Endothelial cell of umbilical vein (primary cell): ENCODE measurements around the gene TBC1D8B. TPM values are rescaled to one million over a fixed set of nuclear protein-coding genes. Genes with fewer than 3 reads are reported as not detected.
A peak's percentile ranks its signal among the peaks of the same experiment; 100 is the strongest.

ENCODE experiments used
- BruUV-seq: library from RNA; stranded (reverse); fragments of 400-500 nt; replicated peaks from 2 replicates; lab custom pipeline; 2021; lab: Mats Ljungman, UMichigan
- CTCF ChIA-PET: fragments of 300-600, 350-600 bp; sonication (Branson Sonifier 250); formaldehyde crosslinking; loops from one replicate; lab custom pipeline; 2021; ENCODE audit warnings: antibody characterized with exemption, inconsistent platforms; lab: Charles Lee
- POLR2A ChIA-PET: fragments of 300-600, 350-600 bp; sonication (Branson Sonifier 250); formaldehyde crosslinking; loops from one replicate; lab custom pipeline; 2021; ENCODE audit warnings: antibody characterized with exemption, inconsistent platforms; lab: Charles Lee
- DNase-seq: peaks from one replicate; pipeline ENCODE4 v3.0.0-alpha.2; 2011; ENCODE audit warnings: low read depth, low spot score
- FAIRE-seq: peaks from 2 replicates; lab custom pipeline; 2011; peaks lifted over from hg19 to GRCh38; lab: Jason Lieb, UNC
- H2AFZ ChIP-seq: 2 replicates; pipeline ENCODE4 v1.6.0; 2012; ENCODE audit warnings: low read depth, low read length, control low read depth, inconsistent platforms
- H3K27ac ChIP-seq: 2 replicates; pipeline ENCODE4 v1.5.1; 2011; ENCODE audit warnings: low read depth, mild to moderate bottlenecking, control low read depth, low read length, moderate library complexity; ENCODE audit not compliant: insufficient read depth
- H3K27me3 ChIP-seq, 2 experiments: 2 replicates each; pipeline versions ENCODE4 v1.6.0 to v1.6.1; 2011; ENCODE audit warnings: low read length in 2 of 2, mixed read lengths in 1 of 2; ENCODE audit not compliant: control insufficient read depth in 2 of 2, insufficient read depth in 2 of 2
- H3K36me3 ChIP-seq, 2 experiments: 2 replicates in 1 of 2; 3 replicates in 1 of 2; pipeline ENCODE4 v1.5.1; 2011; ENCODE audit warnings: low read length in 2 of 2, mild to moderate bottlenecking in 1 of 2, moderate library complexity in 1 of 2; ENCODE audit not compliant: control insufficient read depth in 2 of 2, insufficient read depth in 2 of 2; ENCODE audit errors: extremely low read depth in 1 of 2
- H3K4me1 ChIP-seq: 3 replicates; pipeline ENCODE4 v1.5.1; 2011; ENCODE audit warnings: mild to moderate bottlenecking, low read length; ENCODE audit not compliant: control insufficient read depth, insufficient read depth; ENCODE audit errors: extremely low read depth
- H3K4me2 ChIP-seq: 2 replicates; pipeline ENCODE4 v1.6.1; 2011; ENCODE audit warnings: low read length, control low read depth, mixed read lengths; ENCODE audit not compliant: insufficient read depth
- H3K4me3 ChIP-seq, 3 experiments: fragments of 200-600 bp in 1 of 3; sonication (generic), shearing (Covaris generic) in 1 of 3; replicated peaks in 1 of 3; 2 replicates each; pipeline ENCODE4 v1.5.1; 2011 to 2016; ENCODE audit warnings: control low read depth in 3 of 3, low read length in 3 of 3, mild to moderate bottlenecking in 2 of 3, inconsistent platforms in 1 of 3, low read depth in 1 of 3, moderate library complexity in 1 of 3; ENCODE audit not compliant: insufficient read depth in 1 of 3
- H3K79me2 ChIP-seq: 2 replicates; pipeline ENCODE4 v1.6.0; 2012; ENCODE audit warnings: low read length, inconsistent platforms; ENCODE audit not compliant: control insufficient read depth, insufficient read depth
- H3K9ac ChIP-seq: replicated peaks from 2 replicates; pipeline ENCODE3; 2011; ENCODE audit warnings: low read length, control low read depth; ENCODE audit not compliant: insufficient read depth; ENCODE audit errors: extremely low read depth
- H3K9me1 ChIP-seq: replicated peaks from 3 replicates; pipeline ENCODE4 v1.6.0; 2011; ENCODE audit warnings: mild to moderate bottlenecking, low read length; ENCODE audit not compliant: control insufficient read depth, insufficient read depth; ENCODE audit errors: extremely low read depth
- H3K9me3 ChIP-seq: replicated peaks from 2 replicates; pipeline ENCODE4 v1.5.1; 2012; ENCODE audit warnings: low read length, inconsistent platforms; ENCODE audit not compliant: control insufficient read depth, insufficient read depth
- H4K20me1 ChIP-seq: replicated peaks from 2 replicates; pipeline ENCODE3; 2011; ENCODE audit warnings: mild to moderate bottlenecking, low read length; ENCODE audit not compliant: control insufficient read depth, insufficient read depth; ENCODE audit errors: extremely low read depth
- CTCF ChIP-seq, 2 donors: IDR thresholded peaks; 1 replicate in 1 of 2; 2 replicates in 1 of 2; pipeline ENCODE4 v1.5.1; 2011; ENCODE audit warnings: low read length in 2 of 2, mild to moderate bottlenecking in 2 of 2, moderate library complexity in 2 of 2, control low read depth in 1 of 2, inconsistent platforms in 1 of 2, low read depth in 1 of 2; ENCODE audit not compliant: insufficient read depth in 1 of 2; ENCODE audit errors: extremely low read depth in 1 of 2
- EZH2 ChIP-seq: IDR thresholded peaks from 2 replicates; pipeline ENCODE4 v1.6.1; 2012; ENCODE audit warnings: borderline replicate concordance, low read depth, mild to moderate bottlenecking, moderate library complexity, low read length, inconsistent platforms; ENCODE audit not compliant: severe bottlenecking
- FOS ChIP-seq: IDR thresholded peaks from 2 replicates; pipeline ENCODE4 v1.6.1; 2011; ENCODE audit warnings: mild to moderate bottlenecking, low read length, moderate library complexity, borderline replicate concordance; ENCODE audit not compliant: insufficient read depth
- GATA2 ChIP-seq: IDR thresholded peaks from 2 replicates; pipeline ENCODE4 v1.7.0; 2011; ENCODE audit warnings: low read depth, mild to moderate bottlenecking, moderate library complexity, mixed read lengths, low read length; ENCODE audit not compliant: insufficient read length, insufficient read depth
- JUN ChIP-seq: IDR thresholded peaks from 2 replicates; pipeline ENCODE4 v1.6.1; 2011; ENCODE audit warnings: borderline replicate concordance, low read depth; ENCODE audit not compliant: insufficient read length, insufficient read depth
- MAX ChIP-seq: IDR thresholded peaks from 2 replicates; pipeline ENCODE4 v1.6.1; 2011; ENCODE audit not compliant: insufficient read depth, insufficient read length
- MYC ChIP-seq: IDR thresholded peaks from one replicate; pipeline ENCODE4 v1.6.1; 2011; ENCODE audit warnings: mild to moderate bottlenecking, low read depth, low read length
- POLR2A ChIP-seq: IDR thresholded peaks from 2 replicates; pipeline ENCODE4 v1.6.1; 2012; ENCODE audit warnings: low read depth, mild to moderate bottlenecking, control low read depth, low read length
- POLR2AphosphoS5 ChIP-seq: IDR thresholded peaks from 2 replicates; pipeline ENCODE4 v1.6.1; 2012; ENCODE audit warnings: low read depth, mild to moderate bottlenecking, control low read depth, low read length, moderate library complexity; ENCODE audit not compliant: insufficient read depth
- dilution Hi-C: fragments of 300-500 bp; cut with MboI; formaldehyde crosslinking; loops from one replicate; pipeline ENCODE4 v1.15.0; 2019; ENCODE audit warnings: low sequenced_read_pairs; ENCODE audit not compliant: extremely low pct_ligation_motif_present
- intact Hi-C: fragments of 100-400 bp; cut with micrococcal nuclease; formaldehyde crosslinking; loops from one replicate; pipeline ENCODE4 v1.10.0; 2022
- polyA plus RNA-seq, 4 experiments: library from polyadenylated mRNA; depleted of rRNA in 3 of 4; stranded (reverse) in 3 of 4; unstranded in 1 of 4; fragments of >200 nt; gene quantifications; 2 replicates each; pipeline versions ENCODE4 v1.2.1 to v1.2.3, GENCODE V29; 2011 to 2012; ENCODE audit warnings: missing spikeins in 1 of 4
- total RNA-seq: library from RNA; stranded (reverse); gene quantifications from 2 replicates; pipeline ENCODE4 v1.2.3, GENCODE V29; 2021

TBC1D8B gene
- total and polyA plus RNA-seq, 2 donors (not counting 3 experiments of a cell fraction or from before 2014, with no cell fraction given), result 1.4 to 3.9 TPM

DNA sequence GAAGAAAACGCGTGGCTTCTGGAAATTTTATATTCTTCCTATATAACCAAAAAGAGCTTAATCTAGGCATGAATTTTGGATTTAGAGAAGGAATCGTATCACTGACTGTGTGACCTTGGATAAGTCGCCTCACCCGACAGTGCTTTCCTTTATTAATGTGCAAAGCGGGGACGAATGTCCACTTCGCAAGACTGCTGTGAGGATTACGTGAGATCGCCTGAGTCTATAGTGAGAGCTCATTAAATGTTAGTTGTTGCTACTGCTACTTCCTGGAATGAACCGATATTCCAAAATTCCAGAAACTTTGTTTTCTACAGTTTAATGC is 448 bp upstream of the TBC1D8B start:
- POLR2A ChIA-PET, result no interaction called here
- no peaks in the 10 kb centered on the region for H4K20me1 ChIP-seq
- no peaks in the 10 kb centered on the region for H3K36me3 ChIP-seq
- H3K79me2 ChIP-seq, result no peaks in the 10 kb centered on the region
- CTCF ChIA-PET, result interaction anchor here (0.8 kb wide), 1 partner anchor 11 kb away, joined by 3 read pairs; no protein-coding TSS in a partner anchor
- H3K9me1 ChIP-seq, result no peaks in the 10 kb centered on the region
- no TSS peak for BruUV-seq
- no peak for TF ChIP-seq POLR2A
- TF ChIP-seq EZH2, result no peak
- TF ChIP-seq FOS, result no peak
- TF ChIP-seq POLR2AphosphoS5, result no peak
- TF ChIP-seq MAX, result no peak
- no peak for TF ChIP-seq JUN
- no peak for TF ChIP-seq CTCF (IDR thresholded peaks at IDR 0.05; ENCODE audit: extremely low read depth in 1 of 2, insufficient read depth in 1 of 2, low read depth in 1 of 2, low read length in 2 of 2)
- TF ChIP-seq MYC, result no peak
- no peak for TF ChIP-seq GATA2
- DNase-seq (no peak), FAIRE-seq (no peak)
- no peak overlapping the region for H3K27ac ChIP-seq
- peak overlapping the region; percentile 80 for H3K9ac ChIP-seq
- H3K4me1 ChIP-seq, result no peaks in the 10 kb centered on the region
- H3K4me2 ChIP-seq, result peak overlapping the region; percentile 83
- dilution Hi-C loops, result no loop called here
- no peaks in the 10 kb centered on the region for H3K9me3 ChIP-seq
- intact Hi-C loops, result no loop called here
- H3K4me3 ChIP-seq, result peak overlapping the region; percentile 81 to 96 (median 93)
- peak overlapping the region; percentile 95 for H2AFZ ChIP-seq
- peaks cover 3 to 13% of the 10 kb centered on the region in 2 experiments for H3K27me3 ChIP-seq
